Muscle of back (tissue), 11 donors: ENCODE results near the gene LCN1. TPM values are rescaled to one million over a fixed set of nuclear protein-coding genes. Genes with fewer than 3 reads are reported as not detected.
"Not testable (repeated sequence)": the region's sequence is repeated elsewhere in the genome, so short reads cannot be mapped to it uniquely, and the experiment has no call there.

Source experiments
- DNase-seq, 3 donors: peaks; one replicate each; pipeline versions ENCODE4 v3.0.0 to v3.0.0-alpha.2; 2013
- polyA plus RNA-seq, 10 donors: library from polyadenylated mRNA; unstranded; fragments of 120-200 nt; gene quantifications; one replicate each; pipeline ENCODE4 v1.2.1, GENCODE V29; 2013; ENCODE audit not compliant: insufficient read length in 10 of 10

The LCN1 gene
- polyA plus RNA-seq, 10 donors: not detected

GRCh38 chr9:135504262-135505243 lies 16.7 kb upstream of the LCN1 start:
- DNase-seq: peak in 2 of 3 donors; percentile 32 to 55

- no peak for DNase-seq
Observed at GRCh38 chr9:135505406-135506187, 15.6 kb upstream of the LCN1 start.

- DNase-seq: no peak
Observed at GRCh38 chr9:135506327-135507103, 14.7 kb upstream of the LCN1 start.

- DNase-seq: no peak
Observed at GRCh38 chr9:135507104-135508035, 13.9 kb upstream of the LCN1 start.

- no peak for DNase-seq
Observed at GRCh38 chr9:135508211-135508820, 12.9 kb upstream of the LCN1 start.

GRCh38 chr9:135509458-135509857 lies 11.8 kb upstream of the LCN1 start:
- no peak for DNase-seq

- no peak for DNase-seq
Observed at GRCh38 chr9:135512241-135512603, 9.0 kb upstream of the LCN1 start.

GRCh38 chr9:135512904-135513303 lies 8.3 kb upstream of the LCN1 start:
- DNase-seq: no peak

- DNase-seq: no peak
Observed at GRCh38 chr9:135513351-135513846, 7.8 kb upstream of the LCN1 start.

- DNase-seq: not testable (repeated sequence)
Observed at GRCh38 chr9:135513906-135514305, 7.3 kb upstream of the LCN1 start.

GRCh38 chr9:135514342-135515082 lies 6.7 kb upstream of the LCN1 start:
- no peak for DNase-seq

GRCh38 chr9:135515083-135515951 lies 5.9 kb upstream of the LCN1 start:
- DNase-seq: no peak

GRCh38 chr9:135516132-135516860 lies 4.9 kb upstream of the LCN1 start:
- DNase-seq: no peak

GRCh38 chr9:135517407-135517822 lies 3.8 kb upstream of the LCN1 start:
- no peak for DNase-seq

GRCh38 chr9:135519179-135519971 lies 1.9 kb upstream of the LCN1 start:
- DNase-seq: no peak

GRCh38 chr9:135521608-135522095 lies 412 bp downstream of the LCN1 start:
- DNase-seq: no peak
